NCI-H2107 treated with DMSO at 0.1 percent for 48 hours (cell line): ENCODE measurements around the gene DYNC1LI1.
"Not testable (repeated sequence)": the region's sequence is repeated elsewhere in the genome, so short reads cannot be mapped to it uniquely, and the experiment has no call there.

Source experiments
- DNase-seq: peaks from one replicate; lab custom pipeline; 2025; ENCODE audit not compliant: unreplicated experiment; lab: John Stamatoyannopoulos, UW

DYNC1LI1 gene

DNA sequence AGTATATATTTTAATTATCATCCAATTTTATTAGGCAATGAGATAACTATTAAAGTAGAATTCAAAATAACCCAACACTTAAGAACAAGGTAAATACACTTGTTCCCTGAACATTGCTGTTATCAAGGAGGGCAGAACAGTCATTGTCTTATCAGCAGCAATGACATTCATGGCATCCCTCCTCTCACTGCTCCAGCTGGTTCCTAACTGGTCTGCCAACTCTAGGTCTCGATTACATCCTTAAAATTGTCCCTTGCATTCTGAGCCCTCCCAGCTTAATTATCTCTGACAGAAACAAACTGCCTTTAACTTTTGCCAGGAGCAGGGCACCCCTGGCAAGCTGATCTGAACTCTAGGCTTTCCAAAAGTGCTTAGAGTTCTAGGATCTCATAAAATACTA, 14.0 kb upstream of the DYNC1LI1 start:
- DNase-seq: no peak

DNA sequence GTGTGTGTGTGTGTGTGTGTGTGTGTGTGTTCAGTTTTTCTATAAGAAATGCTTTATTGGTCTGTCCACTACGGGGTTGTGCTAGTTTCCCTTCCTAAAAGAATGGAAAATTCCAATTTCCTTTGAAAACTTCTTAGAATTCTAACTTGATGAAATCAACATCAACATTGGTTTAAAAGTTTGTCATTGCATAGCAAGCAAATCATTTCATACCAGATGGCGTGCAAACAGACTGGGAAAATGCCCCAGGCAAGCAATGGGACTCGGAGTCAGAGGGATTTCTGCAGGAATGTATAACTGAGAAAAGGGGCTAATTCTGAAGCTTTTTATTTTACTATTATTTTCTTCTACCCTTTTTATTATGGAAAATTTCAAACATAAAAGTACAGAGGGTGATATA, 13.1 kb upstream of the DYNC1LI1 start:
- no peak for DNase-seq

DNA sequence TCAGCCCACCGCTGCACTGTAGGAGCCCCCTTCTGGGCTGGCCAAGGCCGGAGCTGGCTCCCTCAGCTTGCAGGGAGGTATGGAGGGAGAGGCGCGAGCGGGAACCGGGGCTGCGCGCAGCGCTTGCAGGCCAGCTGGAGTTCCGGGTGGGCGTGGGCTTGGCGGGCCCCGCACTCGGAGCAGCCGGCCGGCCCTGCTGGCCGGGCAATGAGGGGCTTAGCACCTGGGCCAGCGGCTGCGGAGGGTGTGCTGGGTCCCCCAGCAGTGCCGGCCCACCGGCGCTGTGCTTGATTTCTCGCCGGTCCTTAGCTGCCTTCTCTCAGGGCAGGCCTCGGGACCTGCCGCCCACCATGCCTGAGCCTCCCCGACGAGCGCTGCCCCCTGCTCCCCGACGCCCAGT, 8.0 kb upstream of the DYNC1LI1 start:
- DNase-seq: not testable (repeated sequence)

DNA sequence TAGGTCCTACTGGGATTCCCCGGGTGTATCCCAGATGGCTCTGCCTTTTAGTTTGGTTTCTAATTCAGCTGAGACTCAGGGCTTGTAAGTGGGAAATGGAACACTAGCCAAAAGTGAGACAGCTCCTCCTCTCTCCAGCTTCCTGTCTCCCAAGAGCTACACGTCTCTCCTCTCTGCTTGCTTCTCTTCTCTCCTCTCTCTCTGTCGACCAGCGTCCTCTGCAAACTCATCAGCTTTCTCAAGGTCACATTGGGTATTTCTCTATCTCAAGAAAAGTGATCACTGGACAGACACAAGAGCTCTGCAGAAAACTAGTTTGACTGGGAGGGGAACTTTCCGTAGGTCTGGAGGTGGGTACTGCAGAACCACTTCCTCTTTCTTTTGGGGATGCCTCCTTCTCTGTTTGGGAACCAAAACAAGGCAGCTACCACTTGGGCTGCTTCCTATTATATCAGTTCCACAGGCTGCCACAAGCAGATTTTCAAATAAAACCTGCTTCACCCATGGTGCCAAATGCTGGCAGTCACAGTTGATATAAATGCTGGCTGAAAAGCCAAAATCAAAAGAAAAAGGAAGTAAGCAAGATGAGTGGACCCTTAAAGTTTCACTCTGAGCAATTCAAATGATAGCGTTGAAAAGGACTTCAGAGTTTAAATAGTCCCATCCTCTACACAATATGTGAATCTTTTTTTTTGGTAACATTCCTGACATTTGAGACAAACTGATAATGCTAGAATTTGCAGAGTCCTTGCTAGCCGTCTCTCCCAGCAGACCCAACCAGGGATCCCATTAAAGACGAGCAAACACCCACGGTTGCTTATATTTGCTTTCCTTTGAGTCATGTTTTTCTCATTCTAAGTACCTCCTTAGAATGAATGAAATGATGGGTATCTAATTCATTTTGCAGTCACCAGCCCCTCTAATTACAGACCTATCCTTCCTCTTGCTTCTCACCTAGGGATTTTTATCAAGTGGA, 7.2 kb upstream of the DYNC1LI1 start:
- no peak for DNase-seq

DNA sequence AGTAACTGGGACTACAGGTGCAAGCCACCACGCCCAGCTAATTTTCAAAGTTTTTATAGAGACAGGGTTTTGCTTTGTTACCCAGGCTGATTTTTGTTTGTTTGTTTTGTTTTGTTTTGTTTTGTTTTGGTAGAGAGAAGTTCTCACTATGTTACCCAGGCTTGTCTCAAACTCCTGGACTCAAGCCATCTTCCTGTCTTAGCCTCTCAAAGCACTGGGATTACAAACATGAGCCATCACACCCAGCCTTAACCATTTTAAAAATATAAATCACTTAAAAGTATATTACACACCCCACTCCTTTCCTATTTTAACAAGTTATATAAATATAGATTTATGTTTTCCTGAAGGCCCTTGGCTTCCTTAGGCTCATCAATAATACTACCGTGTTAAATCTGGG, 6.5 kb upstream of the DYNC1LI1 start:
- no peak for DNase-seq

DNA sequence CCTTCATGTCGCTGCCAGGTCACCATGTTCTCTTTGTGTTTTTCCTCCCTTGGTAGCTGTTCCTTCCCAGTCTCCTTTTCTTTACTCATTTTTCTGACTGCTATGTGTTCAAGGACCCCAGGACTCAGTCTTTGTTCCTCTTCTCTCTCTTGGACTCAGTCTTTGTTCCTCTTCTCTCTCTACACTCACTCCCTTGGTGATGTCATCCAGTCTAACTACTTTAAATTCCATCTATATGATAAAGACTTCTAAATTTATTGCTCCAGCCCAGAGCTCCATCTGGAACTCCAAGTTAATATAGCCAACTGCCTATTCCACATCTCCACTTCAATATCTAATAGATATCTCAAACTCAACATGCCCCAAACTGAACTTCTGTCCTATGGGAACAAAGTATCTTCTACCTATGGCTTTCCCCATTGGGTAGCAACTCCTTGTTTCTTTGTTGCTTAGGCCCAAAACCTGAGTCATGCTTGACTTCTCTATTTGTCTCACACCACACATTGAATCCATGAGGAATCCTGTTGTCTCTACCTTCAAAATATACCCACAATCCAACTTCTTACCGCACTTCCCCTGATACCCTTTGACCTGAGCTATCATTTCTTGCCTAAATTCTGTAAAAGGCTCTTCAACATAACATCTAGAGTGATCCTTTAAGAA, 4.9 kb upstream of the DYNC1LI1 start:
- no peak for DNase-seq

DNA sequence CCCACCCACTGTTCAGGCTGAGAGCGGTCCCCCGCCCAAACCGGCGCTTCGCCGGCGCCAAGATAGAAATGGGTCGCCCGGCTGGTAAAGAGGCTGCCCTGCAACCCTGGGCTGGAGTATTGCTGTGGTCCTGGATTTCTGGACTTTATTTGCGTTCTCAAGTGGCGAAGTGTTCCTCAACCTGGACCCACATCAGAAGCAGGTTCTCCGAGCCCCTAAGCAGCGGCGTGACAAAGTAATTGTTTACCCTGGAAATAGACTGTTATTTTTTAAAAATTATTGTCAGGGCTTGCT, 481 bp upstream of the DYNC1LI1 start:
- DNase-seq: no peak

DNA sequence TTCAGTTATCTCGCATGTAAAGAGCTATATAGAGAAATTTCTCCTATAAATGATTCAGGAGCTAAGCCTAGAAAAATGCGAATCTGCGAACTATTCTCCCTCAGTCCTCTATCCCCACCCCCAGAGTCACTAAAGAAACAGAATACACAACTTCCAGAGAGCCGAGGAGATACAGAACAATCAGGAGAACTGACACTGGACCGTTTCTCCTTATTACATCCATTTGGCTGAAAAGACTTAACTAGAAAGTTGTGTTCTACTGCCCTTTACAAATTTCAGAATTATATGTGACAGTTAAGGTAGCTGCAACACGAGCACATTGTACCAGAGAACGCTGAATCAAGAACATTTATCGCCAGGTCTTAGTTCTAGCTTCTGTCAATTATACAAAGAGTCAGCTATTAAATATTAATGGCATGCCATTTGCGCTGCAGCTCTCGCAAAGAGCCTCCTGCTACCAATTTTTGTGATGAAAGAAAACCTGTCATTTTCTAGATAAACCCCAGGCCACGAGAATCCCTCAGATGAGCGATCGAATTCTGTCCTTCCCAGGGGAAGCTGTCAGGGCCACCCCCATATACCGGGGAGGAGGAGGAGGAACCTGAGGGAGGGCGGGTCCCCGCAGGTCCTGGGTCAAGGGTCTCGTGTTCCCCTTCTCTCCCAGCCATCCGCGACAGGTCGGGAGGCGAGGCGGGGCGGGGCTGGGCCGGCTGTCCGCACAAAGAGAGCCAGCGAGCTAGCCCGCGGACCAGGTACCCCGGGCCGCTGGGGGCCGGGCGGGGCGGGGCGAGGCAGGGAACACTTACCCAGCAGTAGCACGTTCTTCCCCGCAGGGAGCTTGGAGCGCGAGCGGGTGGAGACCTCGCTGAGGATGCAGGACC, 878 bp downstream of the DYNC1LI1 start:
- no peak for DNase-seq

DNA sequence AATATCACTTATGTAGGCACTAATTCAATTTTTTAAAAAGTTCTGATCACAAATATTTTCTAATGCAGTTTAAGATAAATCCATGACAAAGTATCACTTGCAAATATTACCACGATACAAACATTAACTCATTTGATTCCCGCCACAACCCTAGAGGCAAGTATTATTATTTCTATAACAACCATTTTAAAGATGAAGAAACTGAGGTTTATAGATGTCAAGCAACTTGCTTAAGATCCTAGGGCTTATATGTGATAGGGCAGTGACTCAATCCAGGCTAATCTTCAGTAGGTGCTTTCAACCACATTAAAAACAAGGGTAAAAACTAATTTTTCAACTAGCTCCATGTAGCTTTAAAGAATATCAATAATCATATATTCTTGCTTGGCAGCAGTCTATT, 1.7 kb downstream of the DYNC1LI1 start:
- no peak for DNase-seq

DNA sequence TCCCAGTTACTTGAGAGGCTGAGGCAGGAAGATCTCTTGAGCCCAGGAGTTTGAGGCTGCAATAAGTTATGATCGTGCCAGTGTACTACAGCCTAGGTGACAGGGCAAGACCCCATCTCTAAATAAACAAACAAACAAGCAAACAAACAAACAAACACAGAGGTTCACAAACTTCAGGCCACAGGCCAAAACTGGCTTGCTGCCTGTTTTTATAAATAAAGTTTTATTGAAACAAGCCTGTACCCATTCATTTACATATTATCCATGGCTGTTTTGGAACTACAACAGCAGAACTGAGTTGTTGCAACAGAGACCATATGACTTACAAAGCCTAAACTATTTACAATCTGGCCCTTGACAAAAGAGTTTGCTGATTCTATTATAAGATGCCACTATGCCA, 6.5 kb downstream of the DYNC1LI1 start:
- DNase-seq: no peak

DNA sequence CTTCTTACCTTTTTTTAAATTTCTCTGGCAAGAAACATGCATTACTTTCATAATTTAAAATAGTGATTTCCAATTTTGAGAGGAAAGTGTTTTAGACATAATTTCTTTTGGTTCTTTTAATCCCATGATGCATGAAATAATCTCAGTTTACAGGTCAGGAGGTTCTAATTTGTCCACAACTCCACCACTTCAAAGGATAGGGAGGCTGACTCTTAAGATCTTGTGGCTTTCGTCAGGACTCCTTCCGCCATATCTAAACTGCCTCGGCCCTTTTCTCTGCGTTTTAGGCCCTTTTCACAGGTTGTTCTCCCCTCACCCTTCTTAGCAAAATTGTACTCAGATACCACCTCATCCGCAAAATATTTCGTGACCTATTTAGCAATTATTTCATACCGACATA, 8.0 kb downstream of the DYNC1LI1 start:
- no peak for DNase-seq

DNA sequence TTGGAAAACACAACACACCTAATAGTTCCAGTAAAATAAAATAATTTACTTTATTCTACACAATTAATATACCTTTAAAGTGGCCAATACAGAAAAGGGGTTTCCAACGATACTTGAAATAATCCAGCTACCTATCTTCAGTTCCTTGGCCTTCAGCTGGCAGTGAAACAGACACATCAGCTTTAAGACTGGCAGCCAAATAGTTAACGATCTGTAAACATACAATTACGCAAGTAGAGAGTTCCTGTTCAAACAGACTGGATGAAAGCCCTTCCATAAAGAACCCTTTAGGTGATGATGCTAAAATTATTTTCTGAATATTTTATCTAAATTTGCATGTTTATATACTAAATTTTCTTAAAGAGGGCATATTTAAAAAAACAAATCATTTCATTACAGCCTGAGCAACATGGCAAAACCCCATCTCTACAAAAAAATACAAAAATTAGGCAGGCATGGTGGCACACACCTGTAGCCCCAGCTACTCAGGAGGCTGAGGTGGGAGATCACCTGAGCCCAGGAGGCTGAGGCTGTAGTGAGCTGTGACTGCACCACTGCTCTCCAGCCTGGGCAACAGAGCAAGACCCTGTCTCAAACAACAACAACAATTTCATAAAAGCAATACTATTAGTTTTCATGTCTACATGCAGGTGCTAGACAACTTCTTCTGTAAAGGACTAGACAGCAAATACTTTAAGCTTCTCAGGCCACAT, 12.9 kb downstream of the DYNC1LI1 start:
- DNase-seq: no peak

DNA sequence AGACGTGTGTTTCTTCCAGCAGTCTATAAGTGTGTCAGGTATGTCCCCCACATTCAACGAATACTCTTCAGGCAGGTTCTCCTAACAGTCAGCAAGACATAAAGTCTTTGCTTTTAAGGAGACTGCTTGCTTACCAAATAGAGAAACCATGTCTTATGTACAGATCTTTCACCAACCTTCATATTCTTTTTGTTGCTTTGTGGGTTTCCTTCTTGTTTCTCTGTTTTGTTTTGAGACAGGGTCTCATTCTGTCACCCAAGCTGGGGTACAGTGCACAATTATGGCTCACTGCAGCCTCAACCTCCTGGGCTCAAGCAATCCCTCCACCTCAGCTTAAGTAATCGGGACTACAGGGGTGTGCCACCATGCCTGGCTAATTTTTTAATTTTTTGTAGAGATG, 14.3 kb downstream of the DYNC1LI1 start:
- DNase-seq: no peak

DNA sequence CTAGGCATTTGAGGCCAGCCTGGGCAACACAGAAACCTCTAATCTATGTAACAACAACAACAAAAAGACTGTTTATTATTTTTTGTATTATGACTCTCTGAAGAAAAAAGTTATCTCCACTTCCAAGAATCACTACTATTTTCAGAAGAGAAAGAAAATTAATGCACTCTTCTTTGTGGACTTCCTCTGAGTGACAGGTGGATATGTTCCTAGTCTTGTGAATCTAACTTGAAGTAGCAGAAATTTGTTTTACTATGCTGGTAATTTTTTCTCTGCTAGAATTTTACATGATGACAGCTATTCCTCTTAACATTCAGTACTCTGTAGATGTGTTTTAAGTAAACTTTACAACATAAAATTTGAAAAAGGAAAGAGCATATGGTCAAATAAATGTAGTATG, 16.7 kb downstream of the DYNC1LI1 start:
- no peak for DNase-seq

DNA sequence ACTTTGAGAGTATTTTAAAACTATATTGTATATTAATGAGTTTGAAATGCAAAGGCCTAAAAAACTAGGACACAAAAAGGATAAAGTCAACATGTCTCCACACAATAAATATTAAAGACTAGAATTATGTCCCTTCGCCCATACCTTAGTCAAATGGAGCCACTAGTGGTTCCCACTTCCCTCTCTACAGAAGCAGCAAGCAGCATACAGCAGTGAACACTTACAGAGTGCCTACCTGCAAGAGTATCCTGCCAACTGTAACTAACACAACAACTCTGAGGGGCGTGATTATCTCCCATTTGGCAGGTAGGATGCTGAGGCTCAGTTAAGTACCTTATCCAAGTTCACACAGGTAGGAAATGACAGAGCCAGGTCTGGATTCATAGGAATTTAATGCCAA, 17.2 kb downstream of the DYNC1LI1 start:
- DNase-seq: no peak

DNA sequence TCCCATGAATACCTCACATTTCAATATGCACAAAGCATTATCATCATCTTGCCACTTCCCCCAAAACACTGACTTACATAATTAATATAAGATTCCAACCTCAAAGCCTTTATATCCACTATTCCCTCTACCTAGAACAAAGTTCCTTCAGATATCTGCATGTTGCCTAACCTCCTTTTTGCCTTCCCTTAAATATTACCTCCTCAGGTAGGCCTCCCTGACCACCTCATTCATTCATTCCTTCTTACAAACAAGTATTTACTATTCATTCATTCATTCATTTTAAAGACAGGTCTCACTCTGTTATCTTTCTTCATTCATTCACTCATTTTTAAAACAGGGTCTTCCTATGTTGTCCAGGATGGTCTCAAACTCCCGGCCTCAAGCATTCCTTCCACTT, 18.6 kb downstream of the DYNC1LI1 start:
- no peak for DNase-seq

DNA sequence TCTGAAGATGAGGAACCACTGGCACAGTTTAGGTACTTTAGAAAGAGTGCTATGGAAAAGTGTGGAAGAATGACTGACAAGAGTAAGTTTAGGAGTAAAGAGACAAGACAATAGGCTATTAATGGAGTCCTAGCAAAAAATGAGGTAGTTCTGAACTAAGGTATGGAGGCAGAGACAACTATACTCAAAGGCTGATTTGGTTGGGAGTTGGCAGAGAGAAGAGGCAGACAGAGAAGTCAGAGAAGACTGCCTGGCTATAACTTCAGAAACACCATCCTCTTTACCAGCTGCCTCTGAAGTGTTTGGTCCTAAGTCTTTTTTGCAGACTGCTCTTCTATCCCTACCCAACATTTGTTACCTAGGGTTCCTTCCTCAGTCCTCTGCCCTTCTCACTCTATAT, 19.2 kb downstream of the DYNC1LI1 start:
- no peak for DNase-seq

DNA sequence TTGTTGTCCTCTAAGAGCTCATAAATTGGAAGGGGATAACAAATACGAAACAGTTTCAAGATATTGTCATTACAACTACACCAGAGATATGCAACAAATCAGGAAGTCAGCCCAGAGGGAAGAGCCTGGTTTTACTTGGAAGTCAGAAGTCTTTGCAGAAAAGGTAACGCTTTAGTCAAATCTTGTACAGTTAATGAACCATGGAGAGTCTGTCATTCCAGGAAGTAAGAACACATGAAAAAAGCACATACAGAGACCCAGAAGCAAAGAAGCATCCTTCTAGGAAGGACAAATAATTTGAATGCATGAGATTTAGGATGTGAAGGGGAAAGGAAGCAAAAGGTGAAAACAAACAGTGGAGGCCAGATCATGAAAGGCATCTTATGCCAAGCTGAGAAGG, 19.6 kb downstream of the DYNC1LI1 start:
- no peak for DNase-seq

DNA sequence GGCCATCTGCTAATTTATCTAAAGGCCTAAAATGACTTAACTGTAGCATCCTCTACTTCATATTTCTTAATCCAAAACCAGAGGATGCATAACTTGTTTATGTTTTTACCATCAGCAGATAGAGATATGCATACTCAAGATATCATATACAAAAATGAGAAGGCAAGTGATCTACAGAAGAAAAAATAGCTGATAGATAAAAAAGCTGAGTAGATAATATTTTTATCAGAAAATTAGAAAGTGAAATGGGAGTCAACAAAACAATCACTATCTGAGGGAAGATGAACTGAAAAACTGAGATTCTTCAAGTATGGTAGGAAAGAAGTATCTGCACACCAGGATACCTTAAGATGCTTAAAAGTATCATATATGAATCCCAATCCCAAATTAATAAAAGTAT, 25.4 kb downstream of the DYNC1LI1 start:
- DNase-seq: no peak

DNA sequence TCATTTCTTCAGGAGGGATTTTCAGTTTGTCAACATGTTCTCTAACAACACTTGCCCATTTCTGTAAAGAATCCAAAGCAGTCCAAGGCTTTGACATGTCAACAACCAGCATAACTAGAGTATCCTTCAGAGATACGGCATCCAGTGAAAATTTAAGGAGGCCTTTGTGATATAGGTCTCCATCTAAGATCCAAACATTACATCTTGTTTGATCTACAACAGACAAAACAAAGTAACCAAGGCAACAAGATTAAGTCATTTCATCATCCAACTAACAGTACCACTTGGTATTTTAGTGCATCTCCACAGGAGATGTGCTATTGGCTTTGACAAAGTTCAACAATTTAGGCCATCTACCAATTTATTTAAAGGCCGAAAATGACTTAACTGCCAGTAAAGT, 25.8 kb downstream of the DYNC1LI1 start:
- DNase-seq: no peak

DNA sequence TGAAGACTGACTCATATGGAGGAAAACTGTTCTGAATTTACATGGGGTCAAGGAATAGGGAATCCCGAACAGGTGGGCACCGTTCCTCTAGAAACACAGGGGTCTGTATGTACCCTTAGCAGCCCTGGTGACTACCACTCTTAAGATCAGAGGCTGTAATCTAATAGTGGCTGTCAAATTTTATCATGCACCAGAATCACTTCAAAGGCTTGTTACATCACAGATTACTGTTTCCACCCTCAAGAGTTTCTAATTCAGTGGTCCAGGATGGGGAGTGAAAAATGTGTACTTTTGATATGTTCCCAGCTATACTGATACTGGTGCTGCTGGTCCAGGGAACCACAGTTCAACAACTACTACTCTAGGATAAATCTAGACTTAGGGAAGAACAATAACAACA, 27.9 kb downstream of the DYNC1LI1 start:
- DNase-seq: no peak
